Measurements from ENCODE around the gene CLSTN3. TPM values are rescaled to one million over a fixed set of nuclear protein-coding genes. Genes with fewer than 3 reads are reported as not detected.

CLSTN3 gene
- total RNA-seq, 3 donors from 2014 or later (not counting 1 experiment from before 2014, with no cell fraction given): 59.7 to 95.5 (median 61.0) TPM

- Mint-ChIP-seq H3K4me1 (peaks cover 0 to 7% of the 10 kb centered on the region in 2 donors), H3K27ac (no peak overlapping the region), H3K4me3 (no peak overlapping the region), H3K27me3 (ENCODE audit: low read depth in 2 of 2) (no peaks in the 10 kb centered on the region), H3K36me3 (peaks cover 8% of the 10 kb centered on the region), H3K9me3 (no peaks in the 10 kb centered on the region)
- no peaks in the 10 kb centered on the region for H3K27me3 ChIP-seq (ENCODE audit: control insufficient read depth, insufficient read depth, low read length)
- ATAC-seq (no peak), DNase-seq (no peak)
- H3K36me3 ChIP-seq (ENCODE audit: control insufficient read depth, insufficient read depth, low read length): peaks cover 86% of the 10 kb centered on the region
- H3K4me3 ChIP-seq (ENCODE audit: low read length): no peak overlapping the region
- TF ChIP-seq CTCF (IDR thresholded peaks at IDR 0.05): no peak
- WGBS (ENCODE audit: insufficient coverage): 97% methylated on average over 7 of the region's 7 CpGs
- H3K27ac ChIP-seq (ENCODE audit: low read length): no peak overlapping the region
- no peaks in the 10 kb centered on the region for H3K4me1 ChIP-seq (ENCODE audit: control insufficient read depth, insufficient read depth, low read length)
- intact Hi-C loops (cut with micrococcal nuclease): no loop called here
- H3K9me3 ChIP-seq (ENCODE audit: control insufficient read depth, insufficient read depth, low read length): no peaks in the 10 kb centered on the region
Measured at GRCh38 chr12:7146906-7147305, 16.7 kb downstream of the CLSTN3 start.

GRCh38 chr12:7150356-7150755, 20.2 kb downstream of the CLSTN3 start:
- WGBS (ENCODE audit: insufficient coverage): 97% methylated on average over 12 of the region's 12 CpGs
- Histone ChIP-seq H3K4me1 (ENCODE audit: control insufficient read depth, insufficient read depth, low read length) (no peaks in the 10 kb centered on the region), H3K9me3 (ENCODE audit: control insufficient read depth, insufficient read depth, low read length) (no peaks in the 10 kb centered on the region), H3K36me3 (ENCODE audit: control insufficient read depth, insufficient read depth, low read length) (peaks cover 91% of the 10 kb centered on the region), H3K27me3 (ENCODE audit: control insufficient read depth, insufficient read depth, low read length) (no peaks in the 10 kb centered on the region), H3K4me3 (ENCODE audit: low read length) (no peak overlapping the region), H3K27ac (ENCODE audit: low read length) (no peak overlapping the region)
- intact Hi-C loops (cut with micrococcal nuclease): no loop called here
- no peak for DNase-seq
- no peak for TF ChIP-seq CTCF (IDR thresholded peaks at IDR 0.05)
- Mint-ChIP-seq H3K4me1 (no peaks in the 10 kb centered on the region), H3K27ac (no peak overlapping the region), H3K27me3 (ENCODE audit: low read depth in 2 of 2) (no peaks in the 10 kb centered on the region), H3K36me3 (peaks cover 8% of the 10 kb centered on the region), H3K4me3 (no peak overlapping the region), H3K9me3 (no peaks in the 10 kb centered on the region)
- ATAC-seq: no peak

GRCh38 chr12:7150841-7151240, 20.7 kb downstream of the CLSTN3 start:
- H3K4me3 Mint-ChIP-seq: no peak overlapping the region
- 99% methylated on average over 5 of the region's 6 CpGs for WGBS (ENCODE audit: insufficient coverage)
- TF ChIP-seq CTCF (IDR thresholded peaks at IDR 0.05): no peak
- H3K27me3 ChIP-seq (ENCODE audit: control insufficient read depth, insufficient read depth, low read length): no peaks in the 10 kb centered on the region
- H3K27ac ChIP-seq (ENCODE audit: low read length): no peak overlapping the region
- peaks cover 91% of the 10 kb centered on the region for H3K36me3 ChIP-seq (ENCODE audit: control insufficient read depth, insufficient read depth, low read length)
- ATAC-seq (no peak), DNase-seq (no peak)
- no peaks in the 10 kb centered on the region for H3K4me1 Mint-ChIP-seq
- no peak overlapping the region for H3K4me3 ChIP-seq (ENCODE audit: low read length)
- H3K4me1 ChIP-seq (ENCODE audit: control insufficient read depth, insufficient read depth, low read length): no peaks in the 10 kb centered on the region
- H3K36me3 Mint-ChIP-seq: peaks cover 8% of the 10 kb centered on the region
- intact Hi-C loops (cut with micrococcal nuclease): no loop called here
- H3K9me3 Mint-ChIP-seq: no peaks in the 10 kb centered on the region
- H3K27me3 Mint-ChIP-seq (ENCODE audit: low read depth in 2 of 2): no peaks in the 10 kb centered on the region
- no peak overlapping the region for H3K27ac Mint-ChIP-seq
- H3K9me3 ChIP-seq (ENCODE audit: control insufficient read depth, insufficient read depth, low read length): no peaks in the 10 kb centered on the region

GRCh38 chr12:7151532-7151931, 21.4 kb downstream of the CLSTN3 start:
- DNase-seq: no peak
- 96% methylated on average over 6 of the region's 6 CpGs for WGBS (ENCODE audit: insufficient coverage)

More at GRCh38 chr12:7151532-7151931, 21.4 kb downstream of the CLSTN3 start:
- no peaks in the 10 kb centered on the region for H3K4me1 ChIP-seq (ENCODE audit: control insufficient read depth, insufficient read depth, low read length)
- H3K4me3 ChIP-seq (ENCODE audit: low read length): no peak overlapping the region
- H3K27me3 Mint-ChIP-seq (ENCODE audit: low read depth in 2 of 2): no peaks in the 10 kb centered on the region
- TF ChIP-seq CTCF (IDR thresholded peaks at IDR 0.05): no peak
- H3K27ac ChIP-seq (ENCODE audit: low read length): no peak overlapping the region
- no peak overlapping the region for H3K4me3 Mint-ChIP-seq
- peaks cover 90% of the 10 kb centered on the region for H3K36me3 ChIP-seq (ENCODE audit: control insufficient read depth, insufficient read depth, low read length)
- intact Hi-C loops (cut with micrococcal nuclease): no loop called here
- no peaks in the 10 kb centered on the region for H3K9me3 Mint-ChIP-seq
- no peaks in the 10 kb centered on the region for H3K27me3 ChIP-seq (ENCODE audit: control insufficient read depth, insufficient read depth, low read length)
- H3K27ac Mint-ChIP-seq: no peak overlapping the region
- ATAC-seq: no peak
- peaks cover 8% of the 10 kb centered on the region for H3K36me3 Mint-ChIP-seq
- no peaks in the 10 kb centered on the region for H3K9me3 ChIP-seq (ENCODE audit: control insufficient read depth, insufficient read depth, low read length)
- no peaks in the 10 kb centered on the region for H3K4me1 Mint-ChIP-seq
